ENCODE measurements around the gene NHSL1.

- no peak for TF ChIP-seq CTCF (IDR thresholded peaks at IDR 0.05)
- no peak for TF ChIP-seq ZFX (IDR thresholded peaks at IDR 0.05; ENCODE audit: borderline replicate concordance)
Observed at GRCh38 chr6:138419766-138420165, 79.5 kb downstream of the NHSL1 start.

Data from 22Rv1 (cell line).